ENCODE data around the gene SRD5A1.

SRD5A1 gene

DNA sequence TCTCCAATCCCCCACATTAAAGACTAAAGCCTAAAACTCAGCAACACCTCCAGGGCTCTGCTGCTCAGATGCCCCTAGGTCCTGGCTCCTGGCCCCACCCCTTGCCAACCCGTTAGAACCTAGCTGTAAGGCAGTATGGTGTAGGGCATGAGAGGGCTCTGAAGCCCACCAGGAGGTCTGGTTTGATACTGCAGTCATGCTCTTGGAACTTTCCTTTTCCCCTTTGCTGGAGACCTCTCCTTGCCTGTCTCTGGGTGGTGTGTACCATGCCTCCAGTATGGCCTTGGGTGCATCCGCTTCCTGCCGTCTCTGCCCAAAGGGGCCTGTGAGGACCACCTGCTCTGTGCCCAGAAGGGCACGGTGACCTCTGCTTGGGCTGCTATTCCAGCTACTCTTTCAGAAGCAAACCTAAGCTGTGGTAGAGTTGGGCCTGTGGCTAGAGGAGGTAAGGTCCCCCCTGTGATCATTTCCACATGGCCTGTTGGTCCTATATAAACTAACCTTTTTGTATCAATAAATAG is 83.4 kb downstream of the SRD5A1 start:
- peak overlapping the region; percentile 59 for H3K4me3 ChIP-seq (ENCODE audit: low read depth, low read length)
- DNase-seq (ENCODE audit: low read depth): no peak
- TF ChIP-seq, protein P1, sequence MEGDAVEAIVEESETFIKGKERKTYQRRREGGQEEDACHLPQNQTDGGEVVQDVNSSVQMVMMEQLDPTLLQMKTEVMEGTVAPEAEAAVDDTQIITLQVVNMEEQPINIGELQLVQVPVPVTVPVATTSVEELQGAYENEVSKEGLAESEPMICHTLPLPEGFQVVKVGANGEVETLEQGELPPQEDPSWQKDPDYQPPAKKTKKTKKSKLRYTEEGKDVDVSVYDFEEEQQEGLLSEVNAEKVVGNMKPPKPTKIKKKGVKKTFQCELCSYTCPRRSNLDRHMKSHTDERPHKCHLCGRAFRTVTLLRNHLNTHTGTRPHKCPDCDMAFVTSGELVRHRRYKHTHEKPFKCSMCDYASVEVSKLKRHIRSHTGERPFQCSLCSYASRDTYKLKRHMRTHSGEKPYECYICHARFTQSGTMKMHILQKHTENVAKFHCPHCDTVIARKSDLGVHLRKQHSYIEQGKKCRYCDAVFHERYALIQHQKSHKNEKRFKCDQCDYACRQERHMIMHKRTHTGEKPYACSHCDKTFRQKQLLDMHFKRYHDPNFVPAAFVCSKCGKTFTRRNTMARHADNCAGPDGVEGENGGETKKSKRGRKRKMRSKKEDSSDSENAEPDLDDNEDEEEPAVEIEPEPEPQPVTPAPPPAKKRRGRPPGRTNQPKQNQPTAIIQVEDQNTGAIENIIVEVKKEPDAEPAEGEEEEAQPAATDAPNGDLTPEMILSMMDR (IDR thresholded peaks at IDR 0.05; ENCODE audit: low read depth, low read length, missing control alignments): no peak

DNA sequence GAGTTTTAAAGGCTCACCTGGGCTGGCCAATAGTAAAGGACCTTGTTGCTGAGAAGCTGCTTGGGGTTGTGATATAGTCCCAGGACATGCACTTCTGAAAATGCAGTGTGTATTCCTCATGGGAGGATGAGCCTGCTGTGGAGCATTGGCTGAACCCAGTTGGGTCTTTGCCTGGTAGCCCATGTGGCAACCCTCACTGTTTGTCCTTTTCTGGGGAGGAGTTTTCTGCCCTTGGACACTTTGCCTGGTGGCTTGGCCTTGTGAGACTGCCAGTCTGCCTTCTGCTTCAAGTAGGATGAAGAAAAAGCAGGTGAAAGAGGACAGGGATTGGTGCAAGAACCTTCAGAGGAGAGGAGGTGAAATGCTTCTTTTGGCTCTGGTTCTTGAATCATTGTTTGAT is 84.0 kb downstream of the SRD5A1 start:
- no peak for DNase-seq (ENCODE audit: low read depth)
- TF ChIP-seq, protein P1 (IDR thresholded peaks at IDR 0.05; ENCODE audit: low read depth, low read length, missing control alignments): no peak
- H3K4me3 ChIP-seq (ENCODE audit: low read depth, low read length): no peak overlapping the region; the same call in 1 of the 2 replicates

DNA sequence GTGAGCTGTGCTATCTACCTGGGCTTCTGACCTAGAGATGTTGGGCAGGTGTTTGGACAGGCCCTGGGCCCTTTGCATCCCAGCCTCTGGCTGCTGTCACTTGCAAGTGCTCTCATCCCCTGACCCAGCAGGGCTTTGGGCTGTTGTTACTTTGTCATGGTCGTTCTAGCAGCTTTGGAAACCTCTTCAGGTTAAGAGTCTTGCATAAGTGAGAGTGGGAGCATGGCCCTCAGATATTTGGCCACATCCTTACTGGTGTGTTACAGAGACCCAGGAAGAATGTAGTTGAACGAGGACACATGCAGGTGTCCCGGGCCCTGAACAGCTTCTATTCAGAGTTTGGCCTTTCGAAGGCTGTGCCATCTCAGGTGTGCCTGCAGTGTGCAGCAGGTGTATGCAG is 84.4 kb downstream of the SRD5A1 start:
- TF ChIP-seq, protein P1 (IDR thresholded peaks at IDR 0.05; ENCODE audit: low read depth, low read length, missing control alignments): no peak
- no peak overlapping the region for H3K4me3 ChIP-seq (ENCODE audit: low read depth, low read length)

DNA sequence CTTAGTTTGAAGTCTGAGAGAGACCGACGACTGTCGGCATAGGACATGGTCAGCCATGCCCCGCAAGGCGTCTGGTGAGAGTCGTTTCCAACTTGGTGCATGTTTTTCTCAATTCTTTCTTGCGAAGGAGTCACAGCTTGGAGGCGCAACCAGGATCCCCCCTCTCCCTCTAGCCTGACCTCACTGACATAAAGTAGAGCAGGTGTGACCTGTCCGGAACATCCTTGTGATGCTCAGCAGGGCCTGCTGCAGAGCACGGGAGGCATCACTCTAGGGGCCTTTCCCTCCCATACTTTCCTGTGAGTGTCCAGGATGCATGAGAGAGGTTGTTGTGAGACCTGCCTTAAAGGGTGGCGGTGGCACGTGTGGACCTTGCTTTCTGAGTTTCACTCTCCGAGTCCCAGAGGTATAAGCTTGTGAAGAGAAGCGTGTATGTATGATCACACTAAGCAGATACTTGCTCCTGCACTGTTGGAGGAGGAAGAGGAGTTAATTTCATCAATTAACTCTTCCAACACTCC is 85.0 kb downstream of the SRD5A1 start:
- TF ChIP-seq, protein P1 (IDR thresholded peaks at IDR 0.05; ENCODE audit: low read depth, low read length, missing control alignments): no peak
- no peak for DNase-seq (ENCODE audit: low read depth)
- H3K4me3 ChIP-seq (ENCODE audit: low read depth, low read length): no peak overlapping the region

More for the DNA sequence above, 84.4 kb downstream of the SRD5A1 start:
- DNase-seq (ENCODE audit: low read depth): no peak

DNA sequence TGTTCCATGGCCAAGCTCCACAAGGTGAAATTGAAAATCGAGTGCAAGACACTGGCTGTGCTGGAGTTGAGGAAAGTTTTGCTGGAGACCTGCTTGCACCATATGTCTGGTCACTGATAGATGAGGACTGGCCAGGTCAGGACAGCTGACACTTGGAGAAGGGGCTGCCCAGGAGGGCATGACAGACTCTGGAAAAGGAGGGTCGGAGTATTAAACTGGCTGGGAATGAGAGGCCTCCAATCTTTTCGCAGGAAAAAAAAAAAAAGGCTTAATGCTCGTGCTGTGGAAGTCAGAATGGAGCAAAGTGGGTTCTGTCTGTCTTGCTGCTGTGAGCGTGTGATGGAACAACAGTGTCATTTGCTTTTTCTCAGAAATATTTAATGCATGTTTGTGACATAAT is 85.5 kb downstream of the SRD5A1 start:
- TF ChIP-seq, protein P1 (IDR thresholded peaks at IDR 0.05; ENCODE audit: low read depth, low read length, missing control alignments): no peak
- H3K4me3 ChIP-seq (ENCODE audit: low read depth, low read length): no peak overlapping the region
- DNase-seq (ENCODE audit: low read depth): no peak

DNA sequence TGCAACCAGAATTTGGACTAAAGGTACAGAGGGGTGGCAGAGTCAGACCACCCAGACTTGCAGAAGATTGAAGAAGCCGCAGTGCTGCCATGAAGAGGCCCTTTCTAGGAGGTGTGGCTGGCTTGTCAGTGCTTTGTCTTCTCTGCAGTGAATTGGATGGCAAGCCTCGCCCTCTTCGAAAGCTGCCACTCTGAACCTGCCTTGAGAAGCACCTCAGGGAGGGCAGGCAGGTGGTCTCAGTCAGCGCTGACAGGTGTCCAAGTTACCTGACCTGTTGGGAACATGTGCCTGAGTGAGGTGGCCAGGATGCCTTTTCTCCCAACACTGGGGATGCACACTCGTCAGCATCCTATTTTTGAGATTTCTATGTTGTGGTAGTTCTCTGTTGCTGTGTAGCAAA is 86.2 kb downstream of the SRD5A1 start:
- DNase-seq (ENCODE audit: low read depth): no peak
- H3K4me3 ChIP-seq (ENCODE audit: low read depth, low read length): no peak overlapping the region
- TF ChIP-seq, protein P1 (IDR thresholded peaks at IDR 0.05; ENCODE audit: low read depth, low read length, missing control alignments): no peak

DNA sequence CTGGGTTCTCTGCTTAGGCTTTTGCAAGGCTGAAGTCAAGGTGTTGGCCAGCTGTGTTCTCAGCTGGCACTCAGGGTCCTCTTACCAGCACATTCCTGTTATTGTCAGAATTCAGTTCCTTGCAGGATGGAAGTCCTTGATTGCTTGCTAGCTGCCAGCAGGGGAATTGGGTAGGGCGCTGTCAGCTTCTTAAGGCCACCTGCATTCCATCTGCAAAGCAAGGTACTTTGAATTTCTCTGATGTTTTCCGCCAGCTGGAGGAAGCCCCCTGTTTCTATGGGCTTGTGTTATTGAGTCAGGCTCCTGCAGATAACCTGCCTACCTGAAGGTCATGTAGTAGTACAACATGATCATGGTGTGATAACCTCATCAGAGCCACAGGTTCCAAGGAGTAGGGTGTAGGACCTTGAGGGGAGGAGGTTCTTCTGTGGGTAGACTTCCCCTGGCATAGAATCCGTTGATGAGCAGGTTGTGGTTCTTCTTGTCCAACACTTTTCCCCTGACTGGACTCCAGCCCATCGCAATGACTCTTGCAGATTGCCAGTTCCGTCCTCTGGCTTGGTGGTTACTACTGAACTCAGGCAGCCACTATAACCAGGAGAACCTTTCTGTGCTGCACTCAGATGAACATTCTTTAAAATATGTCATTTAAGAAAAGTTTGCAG is 86.8 kb downstream of the SRD5A1 start:
- H3K4me3 ChIP-seq (ENCODE audit: low read depth, low read length): no peak overlapping the region
- no peak for DNase-seq (ENCODE audit: low read depth)
- TF ChIP-seq, protein P1 (IDR thresholded peaks at IDR 0.05; ENCODE audit: low read depth, low read length, missing control alignments): no peak
